K562 (cell line): ENCODE measurements around the gene PRDX2. TPM values are rescaled to one million over a fixed set of nuclear protein-coding genes. Genes with fewer than 3 reads are reported as not detected.

Experiments used
- ARID4B ChIP-seq: sonication (generic); formaldehyde crosslinking; IDR thresholded peaks from 2 replicates; pipeline ENCODE4 v1.8.0; 2022; ENCODE audit warnings: mild to moderate bottlenecking, missing genetic modification reagents
- ARNT ChIP-seq, 2 experiments: fragments of 450-650 bp; IDR thresholded peaks; 2 replicates each; pipeline ENCODE4 v1.6.1; 2016; ENCODE audit warnings: mild to moderate bottlenecking in 1 of 2
- CBFA2T2 ChIP-seq: fragments of 450-650 bp; conservative IDR thresholded peaks from 2 replicates; pipeline ENCODE4 v1.6.1; 2017; ENCODE audit warnings: mild to moderate bottlenecking
- HCFC1 ChIP-seq: IDR thresholded peaks from 2 replicates; pipeline ENCODE4 v1.6.1; 2012; ENCODE audit warnings: low read depth, low read length, improper control_type of control experiment
- HES1 ChIP-seq: fragments of 450-650 bp; IDR thresholded peaks from 2 replicates; pipeline ENCODE4 v1.6.1; 2016; ENCODE audit warnings: low read depth, mild to moderate bottlenecking, moderate library complexity
- HOMEZ ChIP-seq: fragments of 250-450 bp; sonication (Bioruptor Pico); IDR thresholded peaks from 2 replicates; pipeline ENCODE4 v1.4.0; 2020; ENCODE audit warnings: mild to moderate bottlenecking, moderate library complexity
- JUNB ChIP-seq: fragments of 450-650 bp; formaldehyde crosslinking; conservative IDR thresholded peaks from 2 replicates; pipeline ENCODE4 v1.4.0; 2020; ENCODE audit warnings: mild to moderate bottlenecking
- MYNN ChIP-seq, 2 experiments: sonication (generic); formaldehyde crosslinking in 1 of 2; IDR thresholded peaks; 2 replicates each; pipeline versions ENCODE4 v1.5.0 to v1.6.1; 2016 to 2020; ENCODE audit warnings: antibody characterized with exemption in 1 of 2, missing genetic modification reagents in 1 of 2
- SMAD4 ChIP-seq: fragments of 250-450 bp; sonication (Bioruptor Pico); conservative IDR thresholded peaks from 2 replicates; pipeline ENCODE4 v1.8.0; 2021; ENCODE audit warnings: inconsistent platforms, mild to moderate bottlenecking, moderate library complexity
- TEAD4 ChIP-seq, 2 experiments: sonication (generic) in 1 of 2; formaldehyde crosslinking in 1 of 2; IDR thresholded peaks; 2 replicates each; pipeline versions ENCODE4 v1.6.1 to v1.8.0; 2012 to 2022; ENCODE audit warnings: borderline replicate concordance in 1 of 2, inconsistent platforms in 1 of 2, low read length in 1 of 2, mild to moderate bottlenecking in 1 of 2, missing genetic modification reagents in 1 of 2
- U2AF1 ChIP-seq: fragments of 200-400 bp; formaldehyde crosslinking; optimal IDR thresholded peaks from 2 replicates; pipeline ENCODE3; 2017; ENCODE audit warnings: mild to moderate bottlenecking, low read depth, low read length, moderate library complexity
- XRCC4 ChIP-seq: IDR thresholded peaks from one replicate; pipeline ENCODE4 v1.6.1; 2011; ENCODE audit not compliant: insufficient read depth, insufficient read length; ENCODE audit errors: extremely low read depth
- ZBTB11 ChIP-seq, 3 experiments: fragments of 200-800 bp in 1 of 3; fragments of 250-450 bp in 1 of 3; fragments of 450-650 bp in 1 of 3; sonication (Bioruptor Pico) in 1 of 3; sonication (Bioruptor generic) in 1 of 3; formaldehyde crosslinking in 1 of 3; IDR thresholded peaks; 2 replicates each; pipeline versions ENCODE4 v1.6.1 to v1.8.0; 2016 to 2022; ENCODE audit warnings: mild to moderate bottlenecking in 2 of 3, missing genetic modification characterization in 2 of 3, missing compliant biosample characterization in 1 of 3, moderate library complexity in 1 of 3
- ZBTB17 ChIP-seq: fragments of 450-650 bp; formaldehyde crosslinking; IDR thresholded peaks from 2 replicates; pipeline ENCODE4 v1.4.0; 2020; ENCODE audit warnings: mild to moderate bottlenecking
- ZNF778 ChIP-seq: fragments of 450-650 bp; formaldehyde crosslinking; IDR thresholded peaks from 2 replicates; pipeline ENCODE4 v1.4.0; 2020; ENCODE audit warnings: mild to moderate bottlenecking, moderate library complexity
- polyA plus RNA-seq, 8 experiments: library from polyadenylated mRNA; depleted of rRNA in 4 of 8; stranded (reverse) in 5 of 8; unstranded in 3 of 8; fragments of >200 nt; fragmentation: Nextera tagmentation in 2 of 8; fragmentation: Illumina TruSeq in 1 of 8; extraction: Ambion mirVana in 2 of 8; extraction: Trizol in 1 of 8; gene quantifications; 2 replicates each; pipeline versions ENCODE4 v1.2.1 to v1.2.3, GENCODE V29; 2011 to 2014; ENCODE audit warnings: inconsistent platforms in 1 of 8, missing spikeins in 1 of 8
- total RNA-seq, 7 experiments: library from RNA; depleted of rRNA in 6 of 7; stranded (reverse); fragments of >200 nt in 6 of 7; fragmentation: Illumina TruSeq in 2 of 7; extraction: Trizol in 2 of 7; gene quantifications; 2 replicates each; pipeline versions ENCODE4 v1.2.1 to v1.2.3, GENCODE V29; 2011 to 2021; ENCODE audit warnings: low replicate concordance in 1 of 7

The PRDX2 gene
- total and polyA plus RNA-seq, 9 of the 15 experiments (the other 6 are each of a cell fraction or from before 2014, with no cell fraction given): 206 to 1,183 (median 415) TPM

- no peak for TF ChIP-seq HCFC1
- TF ChIP-seq SMAD4: peak; percentile 70
- no peak for TF ChIP-seq ARNT (IDR thresholded peaks at IDR 0.05)
- peak; percentile 78 for TF ChIP-seq U2AF1
- peak; percentile 28; the same call in 1 of the 2 replicates for TF ChIP-seq ZBTB17
- no peak for TF ChIP-seq HOMEZ
- no peak for TF ChIP-seq XRCC4
- TF ChIP-seq CBFA2T2: no peak
- TF ChIP-seq ARID4B (CRISPR knock-in tag): peak; percentile 87
- 0 out of 2 replicates have a peak, but pooled peaks have one; percentile 22 for TF ChIP-seq TEAD4 (IDR thresholded peaks at IDR 0.05; ENCODE audit: low read length)
- no peak for TF ChIP-seq TEAD4 (CRISPR knock-in tag; IDR thresholded peaks at IDR 0.05; ENCODE audit: borderline replicate concordance)
- TF ChIP-seq JUNB: no peak
- TF ChIP-seq MYNN (IDR thresholded peaks at IDR 0.05): no peak
- no peak for TF ChIP-seq MYNN (CRISPR knock-in tag; IDR thresholded peaks at IDR 0.05)
- no peak for TF ChIP-seq HES1
- TF ChIP-seq ZBTB11 (CRISPR knock-in tag; IDR thresholded peaks at IDR 0.05): no peak
- no peak for TF ChIP-seq ZNF778 (CRISPR knock-in tag)
Observed at GRCh38 chr19:12793290-12794195, 8.1 kb downstream of the PRDX2 start (continued).
